GM12878 (cell line): ENCODE data around the gene NBDY. TPM values are rescaled to one million over a fixed set of nuclear protein-coding genes. Genes with fewer than 3 reads are reported as not detected.

Experiments used
- ATAC-seq: fragments of 200-7000 bp; cut with Tn5 transposase; 3 replicates; pipeline ENCODE4 v1.9.1; 2020; ENCODE audit warnings: mild to moderate bottlenecking, moderate library complexity
- BruUV-seq: library from RNA; stranded (reverse); fragments of 400-500 nt; replicated peaks from 2 replicates; lab custom pipeline; 2021; lab: Mats Ljungman, UMichigan
- CTCF ChIA-PET: fragments of 300-600 bp; sonication (Branson Sonifier 250); formaldehyde crosslinking; extraction: SDS; loops from one replicate; lab custom pipeline; 2021; ENCODE audit warnings: inconsistent platforms; lab: Yijun Ruan, JAX
- POLR2A ChIA-PET: fragments of 350-600 bp; formaldehyde crosslinking; extraction: SDS; loops from one replicate; lab custom pipeline; 2021; ENCODE audit warnings: inconsistent platforms; lab: Charles Lee
- RAD21 ChIA-PET: fragments of 300-600 bp; sonication (Branson Sonifier 250); formaldehyde crosslinking; loops from one replicate; lab custom pipeline; 2023; ENCODE audit warnings: antibody characterized with exemption; ENCODE audit not compliant: unreplicated experiment; lab: Charles Lee
- SMC1A ChIA-PET: fragments of 300-600 bp; sonication (Branson Sonifier 250); formaldehyde crosslinking; loops from one replicate; lab custom pipeline; 2023; ENCODE audit not compliant: unreplicated experiment, uncharacterized antibody; lab: Charles Lee
- DNase-seq: peaks from one replicate; pipeline ENCODE4 v3.0.0-alpha.2; 2011; ENCODE audit warnings: low read depth, low spot score
- FAIRE-seq: peaks from 3 replicates; lab custom pipeline; 2011; peaks lifted over from hg19 to GRCh38; lab: Jason Lieb, UNC
- H2AFZ ChIP-seq: 2 replicates; pipeline ENCODE4 v1.6.0; 2011; ENCODE audit warnings: low read depth, low read length, control low read depth; ENCODE audit not compliant: control insufficient read depth
- H3K27ac ChIP-seq: 2 replicates; pipeline ENCODE4 v1.5.1; 2011; ENCODE audit warnings: control low read depth; ENCODE audit not compliant: control insufficient read depth, insufficient read depth
- H3K27me3 ChIP-seq, 2 experiments: replicated peaks in 1 of 2; 2 replicates each; pipeline versions ENCODE4 v1.6.0 to v1.6.1; 2011; ENCODE audit warnings: low read length in 1 of 2; ENCODE audit not compliant: control insufficient read depth in 2 of 2, insufficient read depth in 2 of 2
- H3K36me3 ChIP-seq, 2 experiments: 2 replicates each; pipeline ENCODE4 v1.5.1; 2011; ENCODE audit warnings: low read length in 1 of 2; ENCODE audit not compliant: control insufficient read depth in 2 of 2, insufficient read depth in 2 of 2
- H3K4me1 ChIP-seq: 2 replicates; pipeline ENCODE4 v1.6.1; 2011; ENCODE audit warnings: mild to moderate bottlenecking, low read length, moderate library complexity, mixed read lengths; ENCODE audit not compliant: control insufficient read depth, insufficient read depth
- H3K4me2 ChIP-seq: 2 replicates; pipeline ENCODE4 v1.6.0; 2011; ENCODE audit warnings: control low read depth; ENCODE audit not compliant: control insufficient read depth, insufficient read depth
- H3K4me3 ChIP-seq: fragments of 200-600 bp; sonication (generic); 2 replicates; pipeline ENCODE4 v1.5.1; 2016
- H3K79me2 ChIP-seq: 2 replicates; pipeline ENCODE4 v1.6.0; 2011; ENCODE audit warnings: low read length; ENCODE audit not compliant: control insufficient read depth, insufficient read depth
- H3K9ac ChIP-seq: 2 replicates; pipeline ENCODE4 v1.8.0; 2011; ENCODE audit warnings: low read length, control low read depth, mixed read lengths; ENCODE audit not compliant: control insufficient read depth, insufficient read depth
- H3K9me3 ChIP-seq: replicated peaks from 3 replicates; pipeline ENCODE4 v1.5.1; 2011; ENCODE audit warnings: mild to moderate bottlenecking, low read length; ENCODE audit not compliant: control insufficient read depth, insufficient read depth
- H4K20me1 ChIP-seq: 2 replicates; pipeline ENCODE4 v1.6.0; 2011; ENCODE audit not compliant: control insufficient read depth, insufficient read depth
- BCLAF1 ChIP-seq: fragments of 450-650 bp; IDR thresholded peaks from 2 replicates; pipeline ENCODE4 v1.6.1; 2017; ENCODE audit warnings: antibody characterized with exemption, mild to moderate bottlenecking, moderate library complexity
- GATAD2B ChIP-seq: fragments of 450-650 bp; conservative IDR thresholded peaks from 2 replicates; pipeline ENCODE4 v1.6.1; 2017; ENCODE audit warnings: low read depth, mild to moderate bottlenecking, moderate library complexity
- MXI1 ChIP-seq: fragments of 150-350 bp; IDR thresholded peaks from 2 replicates; pipeline ENCODE4 v1.6.1; 2011; ENCODE audit warnings: low read depth, mild to moderate bottlenecking, inconsistent platforms, low read length, improper control_type of control experiment
- NFXL1 ChIP-seq: fragments of 450-650 bp; IDR thresholded peaks from 2 replicates; pipeline ENCODE4 v1.6.1; 2017; ENCODE audit warnings: antibody characterized with exemption, mild to moderate bottlenecking, borderline replicate concordance
- RCOR1 ChIP-seq: conservative IDR thresholded peaks from 2 replicates; pipeline ENCODE4 v1.6.1; 2012; ENCODE audit warnings: low read depth, low read length, improper control_type of control experiment
- SRF ChIP-seq, 2 experiments: IDR thresholded peaks; 2 replicates each; pipeline ENCODE4 v1.6.1; 2011; ENCODE audit warnings: low read depth in 2 of 2, low read length in 2 of 2, mild to moderate bottlenecking in 1 of 2, moderate library complexity in 1 of 2
- ZBTB40 ChIP-seq: fragments of 450-650 bp; IDR thresholded peaks from 2 replicates; pipeline ENCODE4 v1.6.1; 2016; ENCODE audit warnings: mild to moderate bottlenecking, moderate library complexity, borderline replicate concordance
- WGBS: methylation state at CpG from one replicate; pipeline ENCODE4 v1.1.6; 2016; ENCODE audit warnings: low lambda C conversion rate; ENCODE audit not compliant: insufficient replicate concordance, insufficient coverage; ENCODE audit errors: missing lambda C conversion rate; 5-methylcytosine and 5-hydroxymethylcytosine counted together
- in situ Hi-C: fragments of 300-500 bp; cut with MboI; formaldehyde crosslinking; loops from 9 replicates; pipeline ENCODE4 v1.14.3; 2018; ENCODE audit warnings: mixed read lengths
- intact Hi-C: fragments of 100-400 bp; cut with micrococcal nuclease; formaldehyde crosslinking; loops from one replicate; pipeline ENCODE4 v1.14.2; 2022; ENCODE audit not compliant: unreplicated experiment
- polyA plus RNA-seq, 11 experiments: library from polyadenylated mRNA; depleted of rRNA in 4 of 11; unstranded in 6 of 11; stranded (reverse) in 5 of 11; fragments of >200 nt; fragmentation: Nextera tagmentation in 4 of 11; fragmentation: Illumina TruSeq in 1 of 11; extraction: Ambion mirVana in 4 of 11; extraction: Trizol in 1 of 11; gene quantifications; 1 replicate in 1 of 11; 2 replicates in 10 of 11; pipeline versions ENCODE4 v1.2.1 to v1.2.3, GENCODE V29; 2011 to 2016; ENCODE audit warnings: inconsistent platforms in 2 of 11, missing spikeins in 2 of 11, low read depth in 1 of 11
- total RNA-seq, 4 experiments: library from RNA; depleted of rRNA in 3 of 4; stranded (reverse); fragments of >200 nt in 3 of 4; fragmentation: Illumina TruSeq in 1 of 4; extraction: Trizol in 1 of 4; gene quantifications; 2 replicates each; pipeline versions ENCODE4 v1.2.1 to v1.2.3, GENCODE V29; 2013 to 2021
- TF ChIP-seq, protein P1 (sequence below): fragments of 450-650 bp; formaldehyde crosslinking; IDR thresholded peaks from 2 replicates; pipeline ENCODE4 v1.4.0; 2020; ENCODE audit warnings: mild to moderate bottlenecking, moderate library complexity

The NBDY gene
- total and polyA plus RNA-seq, 10 of the 15 experiments (the other 5 are each of a cell fraction or from before 2014, with no cell fraction given) = 10.8 to 122 (median 61.5) TPM

DNA sequence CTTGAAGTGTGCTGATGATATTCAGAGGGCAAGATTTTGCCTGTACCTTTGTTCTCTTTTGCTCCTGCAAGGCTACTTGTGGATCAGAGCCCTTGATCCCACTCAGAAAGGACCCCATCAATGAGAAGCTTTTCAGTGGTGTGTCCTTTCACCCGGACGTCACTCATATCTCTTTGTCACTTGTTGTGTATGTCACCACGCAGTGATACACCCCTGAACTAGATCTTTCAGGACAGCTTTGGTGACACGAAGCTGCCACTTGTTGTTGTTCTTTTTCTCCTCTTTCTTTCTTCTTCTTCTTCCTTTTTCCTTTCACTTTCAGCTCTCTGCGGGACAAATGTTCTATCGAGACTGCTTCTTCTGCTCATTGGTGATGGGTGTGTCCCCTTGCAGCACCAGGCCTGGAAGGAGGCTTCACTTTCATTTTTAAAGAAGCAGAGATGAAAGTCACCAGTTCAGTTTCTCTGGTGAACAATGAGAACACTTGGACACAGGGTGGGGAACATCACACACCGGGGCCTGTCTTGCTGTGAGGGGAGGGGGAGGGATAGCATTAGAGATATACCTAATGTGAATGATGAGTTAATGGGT is 83.6 kb downstream of the NBDY start:
- DNase-seq = peak; percentile 56
- SMC1A ChIA-PET = interaction anchor here (0.8 to 2.8 kb wide), 3 partner anchors 10 to 174 kb away, joined by 4 to 12 read pairs (median 5); no protein-coding TSS in a partner anchor
- H3K27me3 ChIP-seq = no peaks in the 10 kb centered on the region
- in situ Hi-C loops (loop anchor here (5.0 to 25.0 kb wide), 8 partner anchors 165 to 1575 kb away; partner anchors contain the start of genes FAAH2, ZXDA and ZXDB), intact Hi-C loops (loop anchor here (5.0 to 10.0 kb wide), 2 partner anchors 70 to 312 kb away; partner anchors contain the start of gene SPIN2B)
- no peaks in the 10 kb centered on the region; the same call in 1 of the 2 replicates for H3K79me2 ChIP-seq
- peak overlapping the region; percentile 42 for H3K4me3 ChIP-seq
- no TSS peak for BruUV-seq
- RAD21 ChIA-PET = interaction anchor here (0.8 to 1.6 kb wide), 3 partner anchors 10 to 166 kb away, joined by 3 read pairs; no protein-coding TSS in a partner anchor
- CTCF ChIA-PET = interaction anchor here (0.8 kb wide), 1 partner anchor 474 kb away, joined by 3 read pairs; the partner anchor contains the start of gene FAAH2
- peak; percentile 71 for FAIRE-seq
- H3K9ac ChIP-seq = no peak overlapping the region
- peak; percentile 89 for ATAC-seq
- 6% methylated on average over 7 of the region's 7 CpGs for WGBS
- H3K4me1 ChIP-seq = peaks cover 8% of the 10 kb centered on the region
- H3K4me2 ChIP-seq = peak overlapping the region; percentile 78
- peak overlapping the region; percentile 57 for H2AFZ ChIP-seq
- no peaks in the 10 kb centered on the region for H3K36me3 ChIP-seq
- peak overlapping the region; percentile 47 for H3K27ac ChIP-seq
- POLR2A ChIA-PET = interaction anchor here (0.6 kb wide), 1 partner anchor 602 kb away, joined by 3 read pairs; no protein-coding TSS in a partner anchor
- no peaks in the 10 kb centered on the region for H4K20me1 ChIP-seq
- no peaks in the 10 kb centered on the region for H3K9me3 ChIP-seq
- TF ChIP-seq, protein P1, sequence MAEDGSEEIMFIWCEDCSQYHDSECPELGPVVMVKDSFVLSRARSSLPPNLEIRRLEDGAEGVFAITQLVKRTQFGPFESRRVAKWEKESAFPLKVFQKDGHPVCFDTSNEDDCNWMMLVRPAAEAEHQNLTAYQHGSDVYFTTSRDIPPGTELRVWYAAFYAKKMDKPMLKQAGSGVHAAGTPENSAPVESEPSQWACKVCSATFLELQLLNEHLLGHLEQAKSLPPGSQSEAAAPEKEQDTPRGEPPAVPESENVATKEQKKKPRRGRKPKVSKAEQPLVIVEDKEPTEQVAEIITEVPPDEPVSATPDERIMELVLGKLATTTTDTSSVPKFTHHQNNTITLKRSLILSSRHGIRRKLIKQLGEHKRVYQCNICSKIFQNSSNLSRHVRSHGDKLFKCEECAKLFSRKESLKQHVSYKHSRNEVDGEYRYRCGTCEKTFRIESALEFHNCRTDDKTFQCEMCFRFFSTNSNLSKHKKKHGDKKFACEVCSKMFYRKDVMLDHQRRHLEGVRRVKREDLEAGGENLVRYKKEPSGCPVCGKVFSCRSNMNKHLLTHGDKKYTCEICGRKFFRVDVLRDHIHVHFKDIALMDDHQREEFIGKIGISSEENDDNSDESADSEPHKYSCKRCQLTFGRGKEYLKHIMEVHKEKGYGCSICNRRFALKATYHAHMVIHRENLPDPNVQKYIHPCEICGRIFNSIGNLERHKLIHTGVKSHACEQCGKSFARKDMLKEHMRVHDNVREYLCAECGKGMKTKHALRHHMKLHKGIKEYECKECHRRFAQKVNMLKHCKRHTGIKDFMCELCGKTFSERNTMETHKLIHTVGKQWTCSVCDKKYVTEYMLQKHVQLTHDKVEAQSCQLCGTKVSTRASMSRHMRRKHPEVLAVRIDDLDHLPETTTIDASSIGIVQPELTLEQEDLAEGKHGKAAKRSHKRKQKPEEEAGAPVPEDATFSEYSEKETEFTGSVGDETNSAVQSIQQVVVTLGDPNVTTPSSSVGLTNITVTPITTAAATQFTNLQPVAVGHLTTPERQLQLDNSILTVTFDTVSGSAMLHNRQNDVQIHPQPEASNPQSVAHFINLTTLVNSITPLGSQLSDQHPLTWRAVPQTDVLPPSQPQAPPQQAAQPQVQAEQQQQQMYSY (CRISPR knock-in tag) = no peak
- no peak for TF ChIP-seq SRF (IDR thresholded peaks at IDR 0.05; ENCODE audit: low read depth in 2 of 2, low read length in 2 of 2)
- TF ChIP-seq MXI1 = peak; percentile 45; the same call in 1 of the 2 replicates
- no peak for TF ChIP-seq ZBTB40
- TF ChIP-seq RCOR1 = no peak
- TF ChIP-seq NFXL1 = no peak
- TF ChIP-seq BCLAF1 = no peak
- no peak for TF ChIP-seq GATAD2B
